GM21367 (cell line): ENCODE results near the gene RESP18.

Source experiments
- ATAC-seq: cut with Tn5 transposase; IDR thresholded peaks from one replicate; pipeline ENCODE4 v1.9.1; 2021; ENCODE audit not compliant: unreplicated experiment

The RESP18 gene

GRCh38 chr2:219332542-219332941, at the start of gene RESP18:
RESP18 (minus strand) TSS chr2:219332744.
- no peak for ATAC-seq

- no peak for ATAC-seq
Observed at GRCh38 chr2:219381448-219381847, 48.9 kb upstream of the RESP18 start.

- ATAC-seq = no peak
Observed at GRCh38 chr2:219380926-219381325, 48.4 kb upstream of the RESP18 start.

- no peak for ATAC-seq
Observed at GRCh38 chr2:219378163-219378851, 45.8 kb upstream of the RESP18 start.

- ATAC-seq = no peak
Observed at GRCh38 chr2:219369447-219369861, 36.9 kb upstream of the RESP18 start.

- ATAC-seq = no peak
Observed at GRCh38 chr2:219368690-219369191, 36.2 kb upstream of the RESP18 start.

- ATAC-seq = peak; percentile 82
Observed at GRCh38 chr2:219362524-219363164, 30.1 kb upstream of the RESP18 start.

GRCh38 chr2:219362072-219362471, 29.5 kb upstream of the RESP18 start:
- ATAC-seq = no peak

GRCh38 chr2:219358170-219359075, 25.9 kb upstream of the RESP18 start:
- ATAC-seq = no peak

GRCh38 chr2:219356834-219357233, 24.3 kb upstream of the RESP18 start:
- no peak for ATAC-seq

GRCh38 chr2:219354582-219354981, 22.0 kb upstream of the RESP18 start:
- no peak for ATAC-seq

- ATAC-seq = no peak
Observed at GRCh38 chr2:219353129-219353528, 20.6 kb upstream of the RESP18 start.

GRCh38 chr2:219352448-219353023, 20.0 kb upstream of the RESP18 start:
- ATAC-seq = peak; percentile 70

GRCh38 chr2:219350710-219351221, 18.2 kb upstream of the RESP18 start:
- no peak for ATAC-seq

- ATAC-seq = no peak
Observed at GRCh38 chr2:219350215-219350614, 17.7 kb upstream of the RESP18 start.

- no peak for ATAC-seq
Observed at GRCh38 chr2:219344751-219345430, 12.3 kb upstream of the RESP18 start.

- ATAC-seq = no peak
Observed at GRCh38 chr2:219335373-219335786, 2.8 kb upstream of the RESP18 start.

- ATAC-seq = no peak
Observed at GRCh38 chr2:219334076-219334475, 1.5 kb upstream of the RESP18 start.

GRCh38 chr2:219331560-219332213, 857 bp downstream of the RESP18 start:
- no peak for ATAC-seq

- no peak for ATAC-seq
Observed at GRCh38 chr2:219327719-219328118, 4.8 kb downstream of the RESP18 start.
